Activated CD4-positive, alpha-beta memory T cell treated with anti-CD3 and anti-CD28 coated beads for 36 hours (primary cell): ENCODE results near the gene EIF2A. TPM values are rescaled to one million over a fixed set of nuclear protein-coding genes. Genes with fewer than 3 reads are reported as not detected.
A peak's percentile ranks its signal among the peaks of the same experiment; 100 is the strongest.
"Not testable (repeated sequence)": the region's sequence is repeated elsewhere in the genome, so short reads cannot be mapped to it uniquely, and the experiment has no call there.

Experiments
- CTCF ChIA-PET: fragments of 350-600 bp; sonication (Branson Sonifier 250); formaldehyde crosslinking; loops from one replicate; lab custom pipeline; 2021; ENCODE audit warnings: antibody characterized with exemption, inconsistent platforms; lab: Charles Lee
- POLR2A ChIA-PET: fragments of 350-600 bp; sonication (Branson Sonifier 250); formaldehyde crosslinking; loops from one replicate; lab custom pipeline; 2021; ENCODE audit warnings: antibody characterized with exemption; lab: Charles Lee
- DNase-seq: peaks from one replicate; pipeline ENCODE4 v3.0.0-alpha.2; 2020
- H3K27ac Mint-ChIP-seq: one replicate; pipeline ENCODE4 v1.8.0; 2021; ENCODE audit warnings: mixed read lengths
- H3K27me3 Mint-ChIP-seq: one replicate; pipeline ENCODE4 v1.8.0; 2021; ENCODE audit warnings: mixed read lengths
- H3K36me3 Mint-ChIP-seq: one replicate; pipeline ENCODE4 v1.8.0; 2021; ENCODE audit warnings: mixed read lengths
- H3K4me1 Mint-ChIP-seq: one replicate; pipeline ENCODE4 v1.8.0; 2021; ENCODE audit warnings: low read depth, mixed read lengths
- H3K4me3 Mint-ChIP-seq: one replicate; pipeline ENCODE4 v1.8.0; 2021; ENCODE audit warnings: mild to moderate bottlenecking, mixed read lengths
- H3K9me3 Mint-ChIP-seq: one replicate; pipeline ENCODE4 v1.8.0; 2021; ENCODE audit warnings: mixed read lengths
- intact Hi-C: fragments of 100-400 bp; cut with micrococcal nuclease; formaldehyde crosslinking; loops from one replicate; pipeline ENCODE4 v1.15.1; 2023
- total RNA-seq, 2 experiments: library from RNA; stranded (reverse); gene quantifications; one replicate each; pipeline ENCODE4 v1.2.3, GENCODE V29; 2021

EIF2A gene
- total RNA-seq, 2 experiments from 2014 or later = 131 to 137 TPM

DNA sequence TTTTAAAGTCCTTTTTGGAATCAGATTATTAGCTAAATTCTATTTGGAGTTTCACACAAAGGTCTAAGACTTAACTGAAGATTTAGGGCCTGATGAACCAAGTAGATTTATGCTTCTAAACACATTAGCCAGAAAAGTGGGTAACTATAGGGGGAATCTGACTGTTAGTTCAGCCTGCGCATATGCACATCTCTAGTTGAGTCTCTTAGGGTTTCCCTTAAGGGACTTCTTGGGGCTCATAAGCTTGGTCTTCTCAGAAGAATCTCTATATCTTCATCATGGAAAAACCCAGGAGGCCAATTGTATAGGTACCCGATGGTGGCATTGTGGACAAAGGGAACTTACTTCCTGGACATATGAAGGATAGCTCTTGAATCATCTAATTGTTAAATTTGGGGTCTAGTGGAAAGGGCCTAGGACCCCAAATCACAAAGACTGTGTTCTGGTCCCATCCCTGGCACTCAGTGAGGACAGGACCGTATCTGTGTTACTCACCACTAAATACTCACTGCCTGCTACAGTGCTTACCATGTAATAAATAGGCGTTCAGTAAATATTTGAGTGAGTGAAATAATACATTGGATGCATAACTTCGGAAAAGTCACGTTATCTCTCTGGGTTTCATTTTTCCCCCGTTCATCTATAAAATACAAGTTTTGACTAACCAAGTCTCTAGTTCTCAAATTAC lies 73.6 kb downstream of the EIF2A start:
- peaks cover 20% of the 10 kb centered on the region for H3K36me3 Mint-ChIP-seq
- no peaks in the 10 kb centered on the region for H3K9me3 Mint-ChIP-seq
- DNase-seq = no peak
- POLR2A ChIA-PET = interaction anchor here (0.6 kb wide), 1 partner anchor 84 kb away, joined by 3 read pairs; the partner anchor contains the start of gene ERICH6
- H3K4me1 Mint-ChIP-seq = peaks cover 42% of the 10 kb centered on the region
- no peaks in the 10 kb centered on the region for H3K27me3 Mint-ChIP-seq
- intact Hi-C loops = no loop called here
- H3K27ac Mint-ChIP-seq = peak overlapping the region; percentile 14
- CTCF ChIA-PET = interaction anchor here (0.8 kb wide), 1 partner anchor 13 kb away, joined by 3 read pairs; no protein-coding TSS in a partner anchor
- no peak overlapping the region for H3K4me3 Mint-ChIP-seq

GRCh38 chr3:150622955-150623354 lies 76.4 kb downstream of the EIF2A start:
- H3K27ac Mint-ChIP-seq, CTCF ChIA-PET, intact Hi-C loops, H3K9me3 Mint-ChIP-seq, POLR2A ChIA-PET, H3K27me3 Mint-ChIP-seq, DNase-seq, H3K4me3 Mint-ChIP-seq: not testable (repeated sequence)
- Mint-ChIP-seq H3K36me3 (peaks cover 34% of the 10 kb centered on the region), H3K4me1 (peaks cover 34% of the 10 kb centered on the region)

DNA sequence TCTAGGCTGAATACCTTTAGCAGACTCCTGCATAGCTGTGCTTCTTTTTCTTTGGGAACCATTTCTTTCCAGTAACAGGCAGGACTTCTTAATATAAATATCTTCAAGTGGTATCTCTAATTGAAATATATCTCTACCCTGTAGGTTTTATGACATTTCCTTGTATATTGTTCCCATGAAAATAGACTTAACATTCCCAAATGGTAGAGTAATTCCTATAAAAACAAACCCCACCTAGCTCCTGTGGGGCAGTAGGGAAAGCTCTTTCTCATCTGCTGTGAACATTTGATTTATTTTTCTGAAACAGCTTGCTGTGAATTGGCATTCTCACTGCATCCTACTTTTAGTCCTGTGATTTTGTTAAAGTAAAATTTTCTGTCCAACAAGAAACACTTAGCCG lies 77.4 kb downstream of the EIF2A start:
- H3K27ac Mint-ChIP-seq = no peak overlapping the region
- peaks cover 28% of the 10 kb centered on the region for H3K4me1 Mint-ChIP-seq

DNA sequence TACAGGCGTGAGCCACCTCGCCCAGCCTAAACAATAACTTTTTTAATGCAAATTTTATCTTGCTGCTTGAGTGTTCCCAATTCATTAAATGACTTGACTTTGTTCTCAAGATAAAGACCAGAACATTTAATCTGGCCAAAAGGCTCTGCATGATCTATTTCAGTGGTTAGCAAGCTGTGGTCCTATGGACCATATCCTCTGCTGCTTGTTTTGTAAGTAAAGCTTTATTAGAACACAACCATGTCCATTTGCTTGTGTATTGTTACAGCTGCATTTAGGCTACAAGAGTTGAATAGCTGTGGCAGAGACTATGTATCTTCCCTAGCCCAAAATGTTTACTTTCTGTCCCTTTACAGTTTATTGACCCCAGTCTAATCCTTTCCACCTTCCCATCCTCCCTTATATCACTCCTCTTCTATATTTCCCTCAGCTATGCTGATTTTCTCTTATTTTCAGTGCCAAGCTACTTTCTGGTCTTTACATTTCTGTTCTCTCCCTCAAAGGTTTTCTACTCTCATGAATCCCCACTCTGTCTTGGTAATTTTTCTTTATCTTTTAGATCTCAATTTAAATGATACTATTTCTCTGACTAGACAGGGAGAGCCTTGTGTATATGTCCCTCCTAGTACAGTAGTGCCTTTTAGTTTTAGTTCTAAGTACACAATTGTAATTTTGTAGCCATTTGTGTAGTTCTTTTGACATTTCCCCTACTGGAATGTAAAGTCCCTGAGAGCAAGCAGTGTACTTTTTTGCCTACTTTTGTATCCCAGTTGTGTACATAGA lies 79.8 kb downstream of the EIF2A start:
- Mint-ChIP-seq H3K9me3 (no peaks in the 10 kb centered on the region), H3K36me3 (peaks cover 34% of the 10 kb centered on the region), H3K4me1 (peaks cover 12% of the 10 kb centered on the region), H3K27ac (no peak overlapping the region), H3K27me3 (no peaks in the 10 kb centered on the region), H3K4me3 (no peak overlapping the region)
- intact Hi-C loops = no loop called here
- ChIA-PET CTCF (interaction anchor here (1.1 kb wide), 1 partner anchor 239 kb away, joined by 3 read pairs; no protein-coding TSS in a partner anchor), POLR2A (no interaction called here)
- DNase-seq = no peak

More for the DNA sequence above, 77.4 kb downstream of the EIF2A start:
- ChIA-PET CTCF (no interaction called here), POLR2A (no interaction called here)
- no peaks in the 10 kb centered on the region for H3K27me3 Mint-ChIP-seq
- DNase-seq = no peak
- H3K9me3 Mint-ChIP-seq = no peaks in the 10 kb centered on the region
- no peak overlapping the region for H3K4me3 Mint-ChIP-seq
- intact Hi-C loops = no loop called here
- H3K36me3 Mint-ChIP-seq = peaks cover 27% of the 10 kb centered on the region

DNA sequence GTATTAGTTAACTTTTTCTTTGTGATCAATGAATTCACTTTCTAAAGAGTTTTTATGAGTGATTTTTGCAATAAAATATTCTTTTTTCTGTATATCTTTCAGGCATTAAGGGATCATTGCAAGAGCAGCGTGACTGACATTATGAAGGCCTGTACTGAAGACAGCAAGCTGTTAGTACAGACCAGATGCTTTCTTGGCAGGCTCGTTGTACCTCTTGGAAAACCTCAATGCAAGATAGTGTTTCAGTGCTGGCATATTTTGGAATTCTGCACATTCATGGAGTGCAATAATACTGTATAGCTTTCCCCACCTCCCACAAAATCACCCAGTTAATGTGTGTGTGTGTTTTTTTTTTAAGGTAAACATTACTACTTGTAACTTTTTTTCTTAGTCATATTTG lies 81.0 kb downstream of the EIF2A start:
- Mint-ChIP-seq H3K9me3 (no peaks in the 10 kb centered on the region), H3K4me1 (peaks cover 2% of the 10 kb centered on the region), H3K27ac (no peak overlapping the region), H3K27me3 (no peaks in the 10 kb centered on the region), H3K36me3 (peaks cover 34% of the 10 kb centered on the region), H3K4me3 (no peak overlapping the region)
- ChIA-PET CTCF (interaction anchor here (1.1 kb wide), 1 partner anchor 237 kb away, joined by 3 read pairs; no protein-coding TSS in a partner anchor), POLR2A (no interaction called here)
- DNase-seq = no peak
- intact Hi-C loops = no loop called here

DNA sequence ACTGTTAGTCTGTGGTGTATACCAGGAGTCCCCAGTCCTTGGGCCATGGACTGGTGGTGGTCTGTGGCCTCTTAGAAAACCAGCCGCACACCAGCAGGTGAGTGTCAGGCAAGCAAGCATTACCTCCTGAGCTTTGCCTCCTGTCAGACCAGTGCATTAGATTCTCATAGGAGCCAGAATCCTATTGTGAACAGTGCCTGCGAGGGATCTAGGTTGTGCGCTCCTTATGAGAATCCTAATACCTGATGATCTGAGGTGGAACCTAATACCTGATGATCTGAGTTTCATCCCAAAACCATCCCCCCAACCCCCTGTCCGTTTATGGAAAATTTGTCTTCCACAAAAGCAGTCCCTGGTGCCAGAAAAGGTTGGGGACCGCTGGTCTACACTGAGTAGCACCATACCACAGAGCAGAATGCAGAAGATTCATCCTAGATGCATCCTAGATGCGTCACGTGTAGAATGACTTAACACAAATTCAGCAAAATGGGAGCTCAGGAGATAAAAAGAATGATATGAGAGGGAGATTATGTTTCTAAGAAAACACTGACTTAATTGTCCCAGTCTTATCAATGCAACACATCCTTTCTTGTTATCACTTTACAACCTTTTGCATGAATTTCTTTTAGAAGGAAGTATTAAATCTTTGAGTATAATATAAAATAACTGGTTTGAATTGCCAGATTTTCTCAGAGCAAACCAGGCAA lies 85.1 kb downstream of the EIF2A start:
- H3K9me3 Mint-ChIP-seq = no peaks in the 10 kb centered on the region
- CTCF ChIA-PET = no interaction called here
- no peak for DNase-seq
- H3K4me3 Mint-ChIP-seq = no peak overlapping the region
- H3K27ac Mint-ChIP-seq = no peak overlapping the region
- intact Hi-C loops = no loop called here
- H3K36me3 Mint-ChIP-seq = peaks cover 19% of the 10 kb centered on the region
- H3K27me3 Mint-ChIP-seq = no peaks in the 10 kb centered on the region
- H3K4me1 Mint-ChIP-seq = peaks cover 24% of the 10 kb centered on the region
- POLR2A ChIA-PET = no interaction called here

GRCh38 chr3:150635076-150635475 lies 88.5 kb downstream of the EIF2A start:
- Mint-ChIP-seq H3K27me3 (no peaks in the 10 kb centered on the region), H3K27ac (peak overlapping the region; percentile 72), H3K4me3 (no peak overlapping the region), H3K9me3 (no peaks in the 10 kb centered on the region), H3K36me3 (peaks cover 2% of the 10 kb centered on the region), H3K4me1 (peaks cover 29% of the 10 kb centered on the region)
- ChIA-PET POLR2A (interaction anchor here (0.7 to 1.4 kb wide), 2 partner anchors 18 to 32 kb away, joined by 5 to 8 read pairs; partner anchors contain the start of gene SELENOT), CTCF (interaction anchor here (0.7 kb wide), 1 partner anchor 46 kb away, joined by 3 read pairs; no protein-coding TSS in a partner anchor)
- no peak for DNase-seq
- intact Hi-C loops = loop anchor here (5.0 kb wide), 1 partner anchor 67 kb away; the partner anchor contains the start of gene ERICH6

DNA sequence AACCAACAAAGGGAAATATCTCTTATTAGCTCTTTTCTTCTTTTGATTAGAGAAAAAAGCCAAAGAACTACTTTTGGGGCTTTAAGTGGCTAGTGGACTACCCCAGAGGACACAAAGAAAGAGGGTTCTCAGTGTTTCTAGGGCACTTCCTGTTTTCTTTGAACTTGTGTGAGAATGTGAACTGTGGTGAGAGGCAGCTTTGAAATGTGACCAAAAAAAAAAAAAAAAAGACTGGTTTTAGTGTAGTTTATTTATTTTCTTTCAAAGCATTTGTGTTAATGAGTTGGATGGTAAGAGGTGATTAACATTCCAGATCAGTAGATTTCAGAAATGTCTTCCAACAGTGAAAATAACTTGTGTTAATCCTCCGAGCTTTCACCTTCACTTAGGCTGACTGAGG lies 88.9 kb downstream of the EIF2A start:
- DNase-seq = no peak
- Mint-ChIP-seq H3K9me3 (no peaks in the 10 kb centered on the region), H3K27me3 (no peaks in the 10 kb centered on the region), H3K4me1 (peaks cover 29% of the 10 kb centered on the region), H3K4me3 (no peak overlapping the region), H3K27ac (peak overlapping the region; percentile 72), H3K36me3 (peaks cover 2% of the 10 kb centered on the region)
- ChIA-PET POLR2A (interaction anchor here (0.7 to 1.4 kb wide), 2 partner anchors 18 to 33 kb away, joined by 5 to 8 read pairs; partner anchors contain the start of gene SELENOT), CTCF (no interaction called here)
- intact Hi-C loops = loop anchor here (5.0 kb wide), 1 partner anchor 67 kb away; the partner anchor contains the start of gene ERICH6

Other genes starting within 250 kb of the EIF2A start
- gene TSC22D2, start 138.5 kb upstream of the EIF2A start, total RNA-seq = 10 to 100 TPM; 12.3 to 13.7 TPM
- gene SERP1, start 291 bp upstream of the EIF2A start, total RNA-seq = 100 to 1,000 TPM; 100 to 111 TPM
- 100 to 1,000 TPM; 105 to 111 TPM for gene SELENOT, start 56.5 kb downstream of the EIF2A start, total RNA-seq
- gene ERICH6, start 157.1 kb downstream of the EIF2A start, total RNA-seq = not detected
- 10 to 100 TPM; 74.0 to 74.9 TPM for gene SIAH2, start 216.4 kb downstream of the EIF2A start, total RNA-seq